Measurements from ENCODE around the gene RERGL.
"Not testable (repeated sequence)": the region's sequence is repeated elsewhere in the genome, so short reads cannot be mapped to it uniquely, and the experiment has no call there.

RERGL gene

DNA sequence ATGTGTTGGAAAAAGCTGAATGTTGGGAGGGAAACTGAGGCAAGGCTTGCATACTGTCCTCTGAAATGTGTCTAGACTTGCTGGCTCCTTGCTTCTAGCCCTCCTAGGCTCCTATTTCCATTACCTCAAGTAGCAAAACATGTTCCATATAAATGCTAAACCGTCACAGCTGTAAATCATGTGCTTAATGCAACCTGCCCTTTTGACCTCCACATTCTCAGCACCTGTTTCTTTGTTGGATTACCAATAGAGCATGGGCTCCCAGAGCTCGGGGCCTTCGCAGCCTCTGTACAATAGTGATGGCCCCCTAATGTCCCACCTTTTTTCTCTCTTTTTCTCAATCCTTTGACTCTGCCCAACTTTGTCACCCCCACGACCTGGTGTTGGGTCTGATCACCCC lies 23.3 kb downstream of the RERGL start:
- Histone ChIP-seq H3F3A (ENCODE audit: insufficient read depth, low read length) (no peaks in the 10 kb centered on the region), H3K36me3 (ENCODE audit: insufficient read depth, low read length) (no peaks in the 10 kb centered on the region), H3K27ac (ENCODE audit: low read depth, low read length, poor library complexity, severe bottlenecking) (no peak overlapping the region), H3K27me3 (ENCODE audit: insufficient read depth, low read length) (no peaks in the 10 kb centered on the region), H3K9me3 (ENCODE audit: low read length) (no peaks in the 10 kb centered on the region), H3K9me2 (ENCODE audit: low read depth, low read length) (no peaks in the 10 kb centered on the region), H3K4me1 (ENCODE audit: insufficient read depth, low read length, severe bottlenecking) (no peaks in the 10 kb centered on the region), H3K79me2 (ENCODE audit: insufficient read depth, low read length) (no peaks in the 10 kb centered on the region), H2AFZ (ENCODE audit: low read length) (no peak overlapping the region), H4K20me1 (ENCODE audit: insufficient read depth, low read length) (no peaks in the 10 kb centered on the region), H3K9ac (ENCODE audit: low read length) (no peak overlapping the region), H3K4me3 (ENCODE audit: low read depth, low read length, poor library complexity, severe bottlenecking) (no peak overlapping the region), H3K4me2 (ENCODE audit: low read length) (no peak overlapping the region)
- TF ChIP-seq EZH2 (IDR thresholded peaks at IDR 0.05; ENCODE audit: borderline replicate concordance, low read length): no peak
- TF ChIP-seq, protein P1, sequence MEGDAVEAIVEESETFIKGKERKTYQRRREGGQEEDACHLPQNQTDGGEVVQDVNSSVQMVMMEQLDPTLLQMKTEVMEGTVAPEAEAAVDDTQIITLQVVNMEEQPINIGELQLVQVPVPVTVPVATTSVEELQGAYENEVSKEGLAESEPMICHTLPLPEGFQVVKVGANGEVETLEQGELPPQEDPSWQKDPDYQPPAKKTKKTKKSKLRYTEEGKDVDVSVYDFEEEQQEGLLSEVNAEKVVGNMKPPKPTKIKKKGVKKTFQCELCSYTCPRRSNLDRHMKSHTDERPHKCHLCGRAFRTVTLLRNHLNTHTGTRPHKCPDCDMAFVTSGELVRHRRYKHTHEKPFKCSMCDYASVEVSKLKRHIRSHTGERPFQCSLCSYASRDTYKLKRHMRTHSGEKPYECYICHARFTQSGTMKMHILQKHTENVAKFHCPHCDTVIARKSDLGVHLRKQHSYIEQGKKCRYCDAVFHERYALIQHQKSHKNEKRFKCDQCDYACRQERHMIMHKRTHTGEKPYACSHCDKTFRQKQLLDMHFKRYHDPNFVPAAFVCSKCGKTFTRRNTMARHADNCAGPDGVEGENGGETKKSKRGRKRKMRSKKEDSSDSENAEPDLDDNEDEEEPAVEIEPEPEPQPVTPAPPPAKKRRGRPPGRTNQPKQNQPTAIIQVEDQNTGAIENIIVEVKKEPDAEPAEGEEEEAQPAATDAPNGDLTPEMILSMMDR (IDR thresholded peaks at IDR 0.05; ENCODE audit: low read length): no peak

DNA sequence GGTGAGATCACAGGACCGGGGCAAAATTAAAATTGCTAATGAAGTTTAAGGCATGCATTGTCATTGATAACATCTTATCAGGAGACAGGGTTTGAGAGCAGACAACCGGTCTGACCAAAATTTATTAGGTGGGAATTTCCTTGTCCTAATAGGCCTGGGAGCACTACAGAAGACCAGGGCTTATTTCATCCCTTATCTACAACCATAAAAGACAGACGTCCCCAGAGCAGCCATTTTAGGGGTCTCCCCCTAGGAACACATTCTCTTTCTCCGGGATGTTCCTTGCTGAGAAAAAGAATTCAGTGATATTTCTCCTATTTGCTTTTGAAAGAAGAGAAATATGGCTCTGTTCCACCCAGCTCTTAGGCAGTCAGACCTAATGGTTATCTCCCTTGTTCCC lies 27.1 kb downstream of the RERGL start:
- not testable (repeated sequence) for H4K20me1 ChIP-seq (ENCODE audit: insufficient read depth, low read length); H2AFZ ChIP-seq (ENCODE audit: low read length); H3K9me3 ChIP-seq (ENCODE audit: low read length); H3K9ac ChIP-seq (ENCODE audit: low read length); H3K4me1 ChIP-seq (ENCODE audit: insufficient read depth, low read length, severe bottlenecking); H3K9me2 ChIP-seq (ENCODE audit: low read depth, low read length); H3K79me2 ChIP-seq (ENCODE audit: insufficient read depth, low read length); H3K27me3 ChIP-seq (ENCODE audit: insufficient read depth, low read length); H3K4me2 ChIP-seq (ENCODE audit: low read length); H3F3A ChIP-seq (ENCODE audit: insufficient read depth, low read length); H3K4me3 ChIP-seq (ENCODE audit: low read depth, low read length, poor library complexity, severe bottlenecking); H3K27ac ChIP-seq (ENCODE audit: low read depth, low read length, poor library complexity, severe bottlenecking); H3K36me3 ChIP-seq (ENCODE audit: insufficient read depth, low read length)

DNA sequence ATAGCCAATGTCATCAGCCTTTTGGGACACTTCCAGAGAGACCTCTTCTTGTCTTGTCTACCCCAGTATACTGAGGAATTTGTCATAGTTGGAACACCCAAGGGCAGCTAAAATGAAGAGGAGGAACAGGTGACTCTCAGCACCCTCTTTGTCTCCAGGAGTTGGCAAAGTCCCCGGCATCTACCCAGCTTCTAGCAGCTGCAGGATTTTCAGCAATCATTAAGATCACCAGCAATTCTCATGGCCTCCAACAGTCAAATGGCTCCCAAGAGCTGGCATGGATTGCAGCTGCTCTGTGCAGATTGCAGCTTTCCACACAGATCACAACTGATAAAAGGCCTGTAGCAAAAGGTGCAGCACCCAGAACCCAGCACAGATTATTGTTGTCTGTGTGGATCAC lies 32.9 kb downstream of the RERGL start:
- Histone ChIP-seq H3K4me3 (ENCODE audit: low read depth, low read length, poor library complexity, severe bottlenecking) (no peak overlapping the region), H3F3A (ENCODE audit: insufficient read depth, low read length) (no peaks in the 10 kb centered on the region), H3K27me3 (ENCODE audit: insufficient read depth, low read length) (no peaks in the 10 kb centered on the region), H4K20me1 (ENCODE audit: insufficient read depth, low read length) (no peaks in the 10 kb centered on the region), H3K79me2 (ENCODE audit: insufficient read depth, low read length) (no peaks in the 10 kb centered on the region), H3K27ac (ENCODE audit: low read depth, low read length, poor library complexity, severe bottlenecking) (no peak overlapping the region), H2AFZ (ENCODE audit: low read length) (no peak overlapping the region), H3K9me2 (ENCODE audit: low read depth, low read length) (no peaks in the 10 kb centered on the region), H3K4me2 (ENCODE audit: low read length) (no peak overlapping the region), H3K36me3 (ENCODE audit: insufficient read depth, low read length) (no peaks in the 10 kb centered on the region), H3K4me1 (ENCODE audit: insufficient read depth, low read length, severe bottlenecking) (no peaks in the 10 kb centered on the region), H3K9ac (ENCODE audit: low read length) (no peak overlapping the region), H3K9me3 (ENCODE audit: low read length) (no peaks in the 10 kb centered on the region)
- TF ChIP-seq EZH2 (IDR thresholded peaks at IDR 0.05; ENCODE audit: borderline replicate concordance, low read length): no peak
- TF ChIP-seq, protein P1 (IDR thresholded peaks at IDR 0.05; ENCODE audit: low read length): no peak

DNA sequence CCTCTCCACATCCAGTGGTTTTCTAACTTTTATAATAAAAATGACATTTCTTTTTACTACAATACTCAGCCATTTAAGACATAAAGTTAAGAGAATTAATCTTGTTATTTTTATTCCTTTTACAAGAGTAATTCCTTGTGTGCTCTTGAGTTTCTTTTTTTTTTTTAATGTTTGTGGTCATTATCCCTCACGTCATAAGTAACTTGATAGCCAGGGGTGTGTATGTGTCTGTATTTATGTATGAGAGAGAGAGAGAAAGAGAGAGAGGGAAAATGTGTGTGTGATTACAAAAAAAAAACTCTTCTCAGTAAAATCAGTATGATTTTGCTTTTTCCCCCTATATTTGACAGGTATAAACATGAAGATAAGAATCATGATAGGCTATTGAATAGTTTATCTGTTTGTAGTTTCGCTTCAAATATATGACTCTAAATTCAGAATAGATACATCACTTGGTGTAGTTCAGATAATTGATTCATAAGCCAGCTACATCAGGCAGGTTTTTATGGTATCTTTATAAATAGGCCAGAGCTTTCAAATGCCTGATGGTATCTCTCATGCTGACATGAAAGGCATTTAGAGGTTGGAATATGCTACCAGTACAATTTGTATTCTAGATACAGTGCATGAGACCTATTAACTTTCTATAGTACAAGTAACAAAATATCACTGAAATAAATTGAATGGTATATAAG lies 34.9 kb downstream of the RERGL start:
- H3K9me3 ChIP-seq (ENCODE audit: low read length): no peaks in the 10 kb centered on the region
- no peak for TF ChIP-seq EZH2 (IDR thresholded peaks at IDR 0.05; ENCODE audit: borderline replicate concordance, low read length)
- TF ChIP-seq, protein P1 (IDR thresholded peaks at IDR 0.05; ENCODE audit: low read length): no peak
- no peak overlapping the region for H3K4me3 ChIP-seq (ENCODE audit: low read depth, low read length, poor library complexity, severe bottlenecking)
- no peak overlapping the region for H3K9ac ChIP-seq (ENCODE audit: low read length)
- H3K4me1 ChIP-seq (ENCODE audit: insufficient read depth, low read length, severe bottlenecking): no peaks in the 10 kb centered on the region
- H3K4me2 ChIP-seq (ENCODE audit: low read length): no peak overlapping the region
- no peak overlapping the region for H3K27ac ChIP-seq (ENCODE audit: low read depth, low read length, poor library complexity, severe bottlenecking)
- no peaks in the 10 kb centered on the region for H3K9me2 ChIP-seq (ENCODE audit: low read depth, low read length)
- H2AFZ ChIP-seq (ENCODE audit: low read length): no peak overlapping the region
- no peaks in the 10 kb centered on the region for H3K27me3 ChIP-seq (ENCODE audit: insufficient read depth, low read length)
- no peaks in the 10 kb centered on the region for H3F3A ChIP-seq (ENCODE audit: insufficient read depth, low read length)
- no peaks in the 10 kb centered on the region for H3K79me2 ChIP-seq (ENCODE audit: insufficient read depth, low read length)
- no peaks in the 10 kb centered on the region for H3K36me3 ChIP-seq (ENCODE audit: insufficient read depth, low read length)
- no peaks in the 10 kb centered on the region for H4K20me1 ChIP-seq (ENCODE audit: insufficient read depth, low read length)

Data from OCI-LY1 (cell line).